ENCODE data around the gene SCNN1A.

Gene SCNN1A

GRCh38 chr12:6399884-6400644 lies 24.7 kb upstream of the SCNN1A start:
- no peak overlapping the region for H3K4me3 ChIP-seq (ENCODE audit: low read depth in 1 of 5, low read length in 5 of 5)
- H3K4me1 ChIP-seq (ENCODE audit: control insufficient read depth in 5 of 5, insufficient read depth in 5 of 5, low read length in 5 of 5): no peaks in the 10 kb centered on the region
- H3K9ac ChIP-seq (ENCODE audit: low read length in 5 of 5): no peak overlapping the region
- H3K9me3 ChIP-seq (ENCODE audit: control insufficient read depth in 5 of 5, low read length in 5 of 5): no peaks in the 10 kb centered on the region
- no peaks in the 10 kb centered on the region for H3K36me3 ChIP-seq (ENCODE audit: control insufficient read depth in 5 of 5, insufficient read depth in 5 of 5, low read length in 5 of 5)
- H3K27ac ChIP-seq (ENCODE audit: low read depth, low read length): no peak overlapping the region
- H3K27me3 ChIP-seq (ENCODE audit: control insufficient read depth in 5 of 5, insufficient read depth in 4 of 5, low read length in 5 of 5): no peaks in the 10 kb centered on the region

GRCh38 chr12:6396031-6396430 lies 20.7 kb upstream of the SCNN1A start:
- H3K9ac ChIP-seq (ENCODE audit: low read length in 5 of 5): no peak overlapping the region
- peaks cover 0 to 10% (median 8%) of the 10 kb centered on the region in 5 donors for H3K4me1 ChIP-seq (ENCODE audit: control insufficient read depth in 5 of 5, insufficient read depth in 5 of 5, low read length in 5 of 5)
- no peaks in the 10 kb centered on the region for H3K27me3 ChIP-seq (ENCODE audit: control insufficient read depth in 5 of 5, insufficient read depth in 4 of 5, low read length in 5 of 5)
- no peak overlapping the region for H3K4me3 ChIP-seq (ENCODE audit: low read depth in 1 of 5, low read length in 5 of 5)
- peaks cover 3 to 18% (median 11%) of the 10 kb centered on the region in 5 donors for H3K36me3 ChIP-seq (ENCODE audit: control insufficient read depth in 5 of 5, insufficient read depth in 5 of 5, low read length in 5 of 5)
- H3K9me3 ChIP-seq (ENCODE audit: control insufficient read depth in 5 of 5, low read length in 5 of 5): peaks cover 0 to 3% (median 0%) of the 10 kb centered on the region in 5 donors
- H3K27ac ChIP-seq (ENCODE audit: low read depth, low read length): no peak overlapping the region

GRCh38 chr12:6394398-6394797 lies 19.0 kb upstream of the SCNN1A start:
- Histone ChIP-seq H3K27me3 (ENCODE audit: control insufficient read depth in 5 of 5, insufficient read depth in 4 of 5, low read length in 5 of 5) (no peaks in the 10 kb centered on the region), H3K9me3 (ENCODE audit: control insufficient read depth in 5 of 5, low read length in 5 of 5) (peaks cover 0 to 3% (median 0%) of the 10 kb centered on the region in 5 donors), H3K4me3 (ENCODE audit: low read depth in 1 of 5, low read length in 5 of 5) (no peak overlapping the region), H3K36me3 (ENCODE audit: control insufficient read depth in 5 of 5, insufficient read depth in 5 of 5, low read length in 5 of 5) (peaks cover 5 to 32% (median 21%) of the 10 kb centered on the region in 5 donors), H3K9ac (ENCODE audit: low read length in 5 of 5) (no peak overlapping the region), H3K27ac (ENCODE audit: low read depth, low read length) (no peak overlapping the region), H3K4me1 (ENCODE audit: control insufficient read depth in 5 of 5, insufficient read depth in 5 of 5, low read length in 5 of 5) (peaks cover 0 to 10% (median 8%) of the 10 kb centered on the region in 5 donors)

- Histone ChIP-seq H3K9ac (ENCODE audit: low read length in 5 of 5) (no peak overlapping the region), H3K4me3 (ENCODE audit: low read depth in 1 of 5, low read length in 5 of 5) (no peak overlapping the region), H3K27ac (ENCODE audit: low read depth, low read length) (no peak overlapping the region), H3K4me1 (ENCODE audit: control insufficient read depth in 5 of 5, insufficient read depth in 5 of 5, low read length in 5 of 5) (peaks cover 0 to 13% (median 8%) of the 10 kb centered on the region in 5 donors), H3K9me3 (ENCODE audit: control insufficient read depth in 5 of 5, low read length in 5 of 5) (peaks cover 0 to 3% (median 0%) of the 10 kb centered on the region in 5 donors), H3K27me3 (ENCODE audit: control insufficient read depth in 5 of 5, insufficient read depth in 4 of 5, low read length in 5 of 5) (no peaks in the 10 kb centered on the region), H3K36me3 (ENCODE audit: control insufficient read depth in 5 of 5, insufficient read depth in 5 of 5, low read length in 5 of 5) (peaks cover 5 to 45% (median 34%) of the 10 kb centered on the region in 5 donors)
Observed at GRCh38 chr12:6393109-6393508, 17.7 kb upstream of the SCNN1A start.

- no peak overlapping the region for H3K9ac ChIP-seq (ENCODE audit: low read length in 5 of 5)
- H3K4me3 ChIP-seq (ENCODE audit: low read depth in 1 of 5, low read length in 5 of 5): no peak overlapping the region
- no peak overlapping the region for H3K27ac ChIP-seq (ENCODE audit: low read depth, low read length)
Observed at GRCh38 chr12:6392504-6392903, 17.1 kb upstream of the SCNN1A start.

GRCh38 chr12:6391013-6391412 lies 15.7 kb upstream of the SCNN1A start:
- Histone ChIP-seq H3K4me1 (ENCODE audit: control insufficient read depth in 5 of 5, insufficient read depth in 5 of 5, low read length in 5 of 5) (peaks cover 0 to 20% (median 12%) of the 10 kb centered on the region in 5 donors), H3K27ac (ENCODE audit: low read depth, low read length) (no peak overlapping the region), H3K4me3 (ENCODE audit: low read depth in 1 of 5, low read length in 5 of 5) (no peak overlapping the region), H3K9me3 (ENCODE audit: control insufficient read depth in 5 of 5, low read length in 5 of 5) (peaks cover 0 to 3% (median 0%) of the 10 kb centered on the region in 5 donors), H3K9ac (ENCODE audit: low read length in 5 of 5) (no peak overlapping the region), H3K36me3 (ENCODE audit: control insufficient read depth in 5 of 5, insufficient read depth in 5 of 5, low read length in 5 of 5) (peaks cover 14 to 65% (median 54%) of the 10 kb centered on the region in 5 donors), H3K27me3 (ENCODE audit: control insufficient read depth in 5 of 5, insufficient read depth in 4 of 5, low read length in 5 of 5) (no peaks in the 10 kb centered on the region)

More at GRCh38 chr12:6392504-6392903, 17.1 kb upstream of the SCNN1A start:
- H3K36me3 ChIP-seq (ENCODE audit: control insufficient read depth in 5 of 5, insufficient read depth in 5 of 5, low read length in 5 of 5): peaks cover 5 to 51% (median 40%) of the 10 kb centered on the region in 5 donors
- peaks cover 0 to 16% (median 8%) of the 10 kb centered on the region in 5 donors for H3K4me1 ChIP-seq (ENCODE audit: control insufficient read depth in 5 of 5, insufficient read depth in 5 of 5, low read length in 5 of 5)
- peaks cover 0 to 3% (median 0%) of the 10 kb centered on the region in 5 donors for H3K9me3 ChIP-seq (ENCODE audit: control insufficient read depth in 5 of 5, low read length in 5 of 5)
- H3K27me3 ChIP-seq (ENCODE audit: control insufficient read depth in 5 of 5, insufficient read depth in 4 of 5, low read length in 5 of 5): no peaks in the 10 kb centered on the region

- Histone ChIP-seq H3K27ac (ENCODE audit: low read depth, low read length) (no peak overlapping the region), H3K9me3 (ENCODE audit: control insufficient read depth in 5 of 5, low read length in 5 of 5) (peaks cover 0 to 3% (median 0%) of the 10 kb centered on the region in 5 donors), H3K9ac (ENCODE audit: low read length in 5 of 5) (no peak overlapping the region), H3K4me1 (ENCODE audit: control insufficient read depth in 5 of 5, insufficient read depth in 5 of 5, low read length in 5 of 5) (peaks cover 0 to 27% (median 17%) of the 10 kb centered on the region in 5 donors), H3K36me3 (ENCODE audit: control insufficient read depth in 5 of 5, insufficient read depth in 5 of 5, low read length in 5 of 5) (peaks cover 14 to 67% (median 56%) of the 10 kb centered on the region in 5 donors), H3K27me3 (ENCODE audit: control insufficient read depth in 5 of 5, insufficient read depth in 4 of 5, low read length in 5 of 5) (no peaks in the 10 kb centered on the region), H3K4me3 (ENCODE audit: low read depth in 1 of 5, low read length in 5 of 5) (no peak overlapping the region)
Observed at GRCh38 chr12:6390084-6390799, 14.9 kb upstream of the SCNN1A start.

GRCh38 chr12:6387541-6387940 lies 12.2 kb upstream of the SCNN1A start:
- Histone ChIP-seq H3K4me3 (ENCODE audit: low read depth in 1 of 5, low read length in 5 of 5) (no peak overlapping the region), H3K27me3 (ENCODE audit: control insufficient read depth in 5 of 5, insufficient read depth in 4 of 5, low read length in 5 of 5) (no peaks in the 10 kb centered on the region), H3K9ac (ENCODE audit: low read length in 5 of 5) (peak overlapping the region in 1 of 5 donors; percentile 14), H3K36me3 (ENCODE audit: control insufficient read depth in 5 of 5, insufficient read depth in 5 of 5, low read length in 5 of 5) (peaks cover 14 to 61% (median 51%) of the 10 kb centered on the region in 5 donors), H3K4me1 (ENCODE audit: control insufficient read depth in 5 of 5, insufficient read depth in 5 of 5, low read length in 5 of 5) (peaks cover 5 to 48% (median 38%) of the 10 kb centered on the region in 5 donors), H3K9me3 (ENCODE audit: control insufficient read depth in 5 of 5, low read length in 5 of 5) (no peaks in the 10 kb centered on the region), H3K27ac (ENCODE audit: low read depth, low read length) (no peak overlapping the region)

GRCh38 chr12:6386491-6386890 lies 11.1 kb upstream of the SCNN1A start:
- peaks cover 10 to 54% (median 49%) of the 10 kb centered on the region in 5 donors for H3K36me3 ChIP-seq (ENCODE audit: control insufficient read depth in 5 of 5, insufficient read depth in 5 of 5, low read length in 5 of 5)
- no peaks in the 10 kb centered on the region for H3K9me3 ChIP-seq (ENCODE audit: control insufficient read depth in 5 of 5, low read length in 5 of 5)
- no peaks in the 10 kb centered on the region for H3K27me3 ChIP-seq (ENCODE audit: control insufficient read depth in 5 of 5, insufficient read depth in 4 of 5, low read length in 5 of 5)
- no peak overlapping the region for H3K4me3 ChIP-seq (ENCODE audit: low read depth in 1 of 5, low read length in 5 of 5)
- no peak overlapping the region for H3K27ac ChIP-seq (ENCODE audit: low read depth, low read length)
- no peak overlapping the region for H3K9ac ChIP-seq (ENCODE audit: low read length in 5 of 5)
- peaks cover 5 to 42% (median 33%) of the 10 kb centered on the region in 5 donors for H3K4me1 ChIP-seq (ENCODE audit: control insufficient read depth in 5 of 5, insufficient read depth in 5 of 5, low read length in 5 of 5)

- H3K4me1 ChIP-seq (ENCODE audit: control insufficient read depth in 5 of 5, insufficient read depth in 5 of 5, low read length in 5 of 5): peaks cover 5 to 42% (median 33%) of the 10 kb centered on the region in 5 donors
- no peak overlapping the region for H3K4me3 ChIP-seq (ENCODE audit: low read depth in 1 of 5, low read length in 5 of 5)
- H3K27me3 ChIP-seq (ENCODE audit: control insufficient read depth in 5 of 5, insufficient read depth in 4 of 5, low read length in 5 of 5): no peaks in the 10 kb centered on the region
- H3K36me3 ChIP-seq (ENCODE audit: control insufficient read depth in 5 of 5, insufficient read depth in 5 of 5, low read length in 5 of 5): peaks cover 9 to 49% (median 45%) of the 10 kb centered on the region in 5 donors
- peak overlapping the region in 1 of 5 donors; percentile 31 for H3K9ac ChIP-seq (ENCODE audit: low read length in 5 of 5)
- no peaks in the 10 kb centered on the region for H3K9me3 ChIP-seq (ENCODE audit: control insufficient read depth in 5 of 5, low read length in 5 of 5)
- H3K27ac ChIP-seq (ENCODE audit: low read depth, low read length): no peak overlapping the region
Observed at GRCh38 chr12:6386038-6386437, 10.7 kb upstream of the SCNN1A start.

All from subcutaneous abdominal adipose tissue (tissue), 5 donors.